ENCODE results near the gene RNF114. TPM values are rescaled to one million over a fixed set of nuclear protein-coding genes. Genes with fewer than 3 reads are reported as not detected.

The RNF114 gene
- total and polyA plus RNA-seq, 4 donors, result 32.1 to 70.6 (median 42.6) TPM

DNA sequence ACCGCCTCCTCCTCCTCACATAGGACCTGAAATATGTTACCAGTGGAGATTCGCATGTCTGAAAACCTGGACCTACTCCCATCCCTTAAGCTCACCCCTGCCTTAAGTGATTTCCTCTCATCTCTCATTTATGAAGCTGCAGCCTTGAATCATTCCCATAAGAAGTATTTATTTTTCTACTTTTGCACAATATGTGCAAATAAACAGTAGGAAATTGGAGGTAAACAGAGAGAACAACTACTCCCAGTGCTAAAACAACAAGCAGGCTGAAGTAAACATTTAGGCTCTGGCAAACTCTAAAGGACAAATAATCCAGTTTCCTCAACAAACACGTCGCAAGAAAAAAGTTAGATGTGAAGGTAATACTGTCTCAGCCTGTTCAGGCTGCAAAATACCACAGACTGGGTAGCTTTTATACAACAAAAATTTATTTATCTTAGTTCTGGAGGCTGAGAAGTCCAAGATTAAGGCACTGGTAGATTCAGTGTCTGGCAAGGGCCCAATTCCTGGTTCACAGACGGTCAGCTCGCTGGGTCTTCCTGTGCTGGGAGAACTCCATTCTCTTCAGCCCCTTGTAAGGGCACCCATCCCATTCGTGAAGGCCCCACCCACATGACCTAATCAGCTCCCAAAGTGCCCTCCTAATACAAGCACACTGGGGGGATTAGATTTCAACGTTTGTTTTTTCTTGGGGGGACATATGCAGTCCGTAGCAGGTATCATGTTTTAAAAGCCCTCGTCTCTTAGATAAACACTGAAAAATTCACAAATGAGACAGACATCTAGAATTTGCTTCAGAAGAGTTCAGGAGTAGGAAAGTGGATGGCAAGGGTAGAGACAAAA lies 36.4 kb upstream of the RNF114 start:
- H3K4me3 ChIP-seq (ENCODE audit: low read length in 2 of 2), result no peak overlapping the region
- no peaks in the 10 kb centered on the region for H3K36me3 ChIP-seq (ENCODE audit: control insufficient read depth in 1 of 2, insufficient read depth in 2 of 2, low read length in 1 of 2)
- intact Hi-C loops (cut with DNase I), result no loop called here
- no peaks in the 10 kb centered on the region for H3K4me1 ChIP-seq (ENCODE audit: control insufficient read depth in 1 of 2, insufficient read depth in 2 of 2, low read length in 2 of 2)
- WGBS, 2 donors, result 69 to 71% methylated on average over 10 of the region's 10 CpGs
- no peaks in the 10 kb centered on the region for H3K9me3 ChIP-seq (ENCODE audit: control insufficient read depth, low read length)
- no peaks in the 10 kb centered on the region for H3K27me3 ChIP-seq (ENCODE audit: control insufficient read depth in 1 of 2, insufficient read depth in 2 of 2, low read length in 1 of 2)
- no peak overlapping the region for H3K27ac ChIP-seq (ENCODE audit: low read depth in 1 of 2, low read length in 2 of 2)
- DNase-seq (no peak), ATAC-seq (ENCODE audit: low FRiP score) (no peak)

DNA sequence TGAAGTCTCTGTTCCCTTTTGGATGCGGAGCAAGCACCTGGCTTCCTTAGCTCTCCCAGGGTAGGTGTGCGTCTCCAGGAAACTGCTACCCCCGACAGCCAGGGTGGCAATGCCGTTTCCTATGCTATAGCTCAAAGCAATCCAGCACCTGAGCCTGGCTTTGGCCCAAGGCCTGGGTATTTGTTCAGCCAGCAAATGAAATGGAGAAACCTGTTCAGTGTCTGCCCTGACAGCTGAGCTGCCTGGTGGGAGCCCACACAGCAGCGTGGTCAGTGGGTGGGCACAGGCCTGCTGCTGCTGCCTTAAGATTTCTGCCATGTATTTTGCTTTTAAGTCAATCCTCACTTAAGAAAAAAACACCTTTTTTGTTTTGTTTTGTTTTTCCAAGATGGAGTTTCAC lies 34.6 kb upstream of the RNF114 start:
- 68 to 89% methylated on average over 5 of the region's 5 CpGs for WGBS, 2 donors
- peaks cover 0 to 4% of the 10 kb centered on the region in 2 donors for H3K36me3 ChIP-seq (ENCODE audit: control insufficient read depth in 1 of 2, insufficient read depth in 2 of 2, low read length in 1 of 2)
- no peak for DNase-seq
- no peak overlapping the region for H3K4me3 ChIP-seq (ENCODE audit: low read length in 2 of 2)
- H3K27me3 ChIP-seq (ENCODE audit: control insufficient read depth in 1 of 2, insufficient read depth in 2 of 2, low read length in 1 of 2), result no peaks in the 10 kb centered on the region
- H3K27ac ChIP-seq (ENCODE audit: low read depth in 1 of 2, low read length in 2 of 2), result no peak overlapping the region
- H3K4me1 ChIP-seq (ENCODE audit: control insufficient read depth in 1 of 2, insufficient read depth in 2 of 2, low read length in 2 of 2), result no peaks in the 10 kb centered on the region
- intact Hi-C loops (cut with DNase I), result no loop called here
- no peak for ATAC-seq (ENCODE audit: low FRiP score)
- H3K9me3 ChIP-seq (ENCODE audit: control insufficient read depth, low read length), result no peaks in the 10 kb centered on the region

DNA sequence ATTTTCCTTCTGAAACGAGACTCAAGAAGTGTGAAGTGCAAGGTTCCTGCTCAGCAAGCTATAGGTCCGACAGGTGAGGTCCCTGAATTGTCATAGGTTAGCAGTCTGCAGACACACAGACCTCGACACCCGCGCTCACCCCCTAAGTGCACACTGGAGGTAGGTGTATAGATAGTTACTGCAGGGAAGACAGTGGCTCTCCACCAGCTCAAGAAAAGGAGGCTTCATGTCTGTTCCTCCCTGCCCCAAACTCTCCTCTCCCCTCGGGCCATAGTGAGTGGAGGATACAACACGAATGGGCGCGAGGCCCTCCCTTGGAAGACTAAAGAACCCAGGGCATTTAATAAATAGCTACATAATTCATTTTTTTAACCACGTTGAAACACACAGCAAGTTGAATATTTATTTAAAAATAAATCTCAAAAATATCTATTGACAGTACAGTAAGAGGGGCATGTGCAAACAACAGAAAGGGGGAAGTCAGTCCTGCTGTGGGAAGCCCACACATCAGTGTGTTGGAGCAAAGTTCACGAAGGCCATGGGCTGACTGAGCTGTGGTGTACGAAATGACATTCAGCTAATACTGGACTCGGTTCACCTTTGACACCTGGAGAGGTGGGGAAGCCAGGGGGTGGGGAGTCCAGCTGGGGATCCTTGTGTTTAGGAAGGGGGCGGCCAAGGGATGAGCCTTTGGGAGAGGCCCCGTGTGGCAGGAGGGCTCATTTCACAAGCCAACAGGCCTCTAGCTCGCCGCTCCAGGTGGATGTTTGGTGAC lies 31.6 kb upstream of the RNF114 start:
- no peak overlapping the region for H3K4me3 ChIP-seq (ENCODE audit: low read length in 2 of 2)
- WGBS, 2 donors, result 90 to 92% methylated on average over 17 of the region's 17 CpGs
- no peaks in the 10 kb centered on the region for H3K4me1 ChIP-seq (ENCODE audit: control insufficient read depth in 1 of 2, insufficient read depth in 2 of 2, low read length in 2 of 2)
- intact Hi-C loops (cut with DNase I), result no loop called here
- peaks cover 0 to 4% of the 10 kb centered on the region in 2 donors for H3K36me3 ChIP-seq (ENCODE audit: control insufficient read depth in 1 of 2, insufficient read depth in 2 of 2, low read length in 1 of 2)
- DNase-seq (no peak), ATAC-seq (ENCODE audit: low FRiP score) (no peak)
- no peaks in the 10 kb centered on the region for H3K9me3 ChIP-seq (ENCODE audit: control insufficient read depth, low read length)
- no peak overlapping the region for H3K27ac ChIP-seq (ENCODE audit: low read depth in 1 of 2, low read length in 2 of 2)
- H3K27me3 ChIP-seq (ENCODE audit: control insufficient read depth in 1 of 2, insufficient read depth in 2 of 2, low read length in 1 of 2), result no peaks in the 10 kb centered on the region

- Histone ChIP-seq H3K9me3 (ENCODE audit: control insufficient read depth, low read length) (no peaks in the 10 kb centered on the region), H3K4me3 (ENCODE audit: low read length in 2 of 2) (no peak overlapping the region), H3K4me1 (ENCODE audit: control insufficient read depth in 1 of 2, insufficient read depth in 2 of 2, low read length in 2 of 2) (no peaks in the 10 kb centered on the region), H3K36me3 (ENCODE audit: control insufficient read depth in 1 of 2, insufficient read depth in 2 of 2, low read length in 1 of 2) (peaks cover 0 to 4% of the 10 kb centered on the region in 2 donors), H3K27ac (ENCODE audit: low read depth in 1 of 2, low read length in 2 of 2) (no peak overlapping the region), H3K27me3 (ENCODE audit: control insufficient read depth in 1 of 2, insufficient read depth in 2 of 2, low read length in 1 of 2) (no peaks in the 10 kb centered on the region)
- ATAC-seq (ENCODE audit: low FRiP score) (no peak), DNase-seq (no peak)
- intact Hi-C loops (cut with DNase I), result no loop called here
- 95% methylated on average over 29 of the region's 29 CpGs for WGBS, 2 donors
Measured at GRCh38 chr20:49905415-49906091, 30.6 kb upstream of the RNF114 start.

GRCh38 chr20:49906101-49906604 lies 30.0 kb upstream of the RNF114 start:
- intact Hi-C loops (cut with DNase I), result no loop called here
- Histone ChIP-seq H3K4me3 (ENCODE audit: low read length in 2 of 2) (no peak overlapping the region), H3K4me1 (ENCODE audit: control insufficient read depth in 1 of 2, insufficient read depth in 2 of 2, low read length in 2 of 2) (no peaks in the 10 kb centered on the region), H3K9me3 (ENCODE audit: control insufficient read depth, low read length) (no peaks in the 10 kb centered on the region), H3K36me3 (ENCODE audit: control insufficient read depth in 1 of 2, insufficient read depth in 2 of 2, low read length in 1 of 2) (peaks cover 0 to 4% of the 10 kb centered on the region in 2 donors), H3K27ac (ENCODE audit: low read depth in 1 of 2, low read length in 2 of 2) (no peak overlapping the region), H3K27me3 (ENCODE audit: control insufficient read depth in 1 of 2, insufficient read depth in 2 of 2, low read length in 1 of 2) (no peaks in the 10 kb centered on the region)
- ATAC-seq (ENCODE audit: low FRiP score), result no peak
- 93% methylated on average over 37 of the region's 37 CpGs for whole genome bisulfite sequencing, 2 donors
- no peak for DNase-seq

- Histone ChIP-seq H3K27me3 (ENCODE audit: control insufficient read depth in 1 of 2, insufficient read depth in 2 of 2, low read length in 1 of 2) (no peaks in the 10 kb centered on the region), H3K9me3 (ENCODE audit: control insufficient read depth, low read length) (no peaks in the 10 kb centered on the region), H3K36me3 (ENCODE audit: control insufficient read depth in 1 of 2, insufficient read depth in 2 of 2, low read length in 1 of 2) (peaks cover 0 to 4% of the 10 kb centered on the region in 2 donors), H3K4me1 (ENCODE audit: control insufficient read depth in 1 of 2, insufficient read depth in 2 of 2, low read length in 2 of 2) (no peaks in the 10 kb centered on the region), H3K27ac (ENCODE audit: low read depth in 1 of 2, low read length in 2 of 2) (no peak overlapping the region), H3K4me3 (ENCODE audit: low read length in 2 of 2) (no peak overlapping the region)
- no peak for DNase-seq
- intact Hi-C loops (cut with DNase I), result no loop called here
- WGBS, 2 donors, result 91 to 93% methylated on average over 15 of the region's 15 CpGs
- no peak for ATAC-seq (ENCODE audit: low FRiP score)
Measured at GRCh38 chr20:49906615-49907154, 29.5 kb upstream of the RNF114 start.

DNA sequence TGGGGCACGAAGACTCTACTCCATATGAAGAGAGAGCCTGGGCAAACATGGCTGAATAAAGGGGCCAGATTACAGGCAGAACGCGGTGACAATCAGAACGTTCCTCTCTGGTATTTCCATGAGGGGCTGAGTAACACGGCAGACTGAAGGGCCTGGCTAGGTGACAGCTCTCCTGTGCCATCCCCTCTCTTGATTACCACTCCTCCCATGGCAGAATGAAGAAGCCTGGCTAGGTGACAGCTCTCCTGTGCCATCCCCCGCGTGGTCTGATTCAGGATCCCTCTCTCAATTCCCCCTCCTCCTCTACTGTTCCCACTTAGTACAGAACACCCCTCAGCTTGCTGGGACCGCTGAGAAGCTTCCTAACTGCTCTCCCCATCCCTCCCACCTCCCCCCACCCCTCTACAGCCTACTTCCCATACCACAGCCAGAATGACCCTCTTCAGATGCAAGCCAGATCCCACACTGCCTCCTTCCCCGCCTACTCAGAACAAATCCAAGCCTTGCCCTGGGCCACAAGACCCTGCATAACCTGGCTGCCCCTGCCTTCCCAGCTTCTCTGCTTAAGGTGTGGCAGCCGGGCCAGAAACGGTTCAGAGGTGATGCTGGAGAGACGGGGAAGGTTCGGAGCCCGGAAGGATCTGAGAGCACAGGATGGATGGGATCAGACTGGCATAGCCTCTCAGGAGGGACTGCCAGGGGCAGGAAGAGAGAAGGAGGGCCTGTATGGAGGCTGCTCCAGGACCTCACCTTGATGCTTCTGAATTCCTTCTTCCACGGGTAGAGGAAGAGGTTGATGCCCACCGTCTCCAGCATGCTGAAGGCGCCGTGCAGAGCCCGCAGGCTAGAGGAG lies 28.6 kb upstream of the RNF114 start:
- WGBS, 2 donors, result 90 to 92% methylated on average over 19 of the region's 19 CpGs
- H3K36me3 ChIP-seq (ENCODE audit: control insufficient read depth in 1 of 2, insufficient read depth in 2 of 2, low read length in 1 of 2), result peaks cover 0 to 4% of the 10 kb centered on the region in 2 donors
- no peak overlapping the region for H3K4me3 ChIP-seq (ENCODE audit: low read length in 2 of 2)
- no peaks in the 10 kb centered on the region for H3K9me3 ChIP-seq (ENCODE audit: control insufficient read depth, low read length)
- ATAC-seq (ENCODE audit: low FRiP score), result no peak
- no peaks in the 10 kb centered on the region for H3K27me3 ChIP-seq (ENCODE audit: control insufficient read depth in 1 of 2, insufficient read depth in 2 of 2, low read length in 1 of 2)
- intact Hi-C loops (cut with DNase I), result no loop called here
- H3K4me1 ChIP-seq (ENCODE audit: control insufficient read depth in 1 of 2, insufficient read depth in 2 of 2, low read length in 2 of 2), result no peaks in the 10 kb centered on the region
- no peak overlapping the region for H3K27ac ChIP-seq (ENCODE audit: low read depth in 1 of 2, low read length in 2 of 2)
- DNase-seq, result no peak

- Histone ChIP-seq H3K9me3 (ENCODE audit: control insufficient read depth, low read length) (no peaks in the 10 kb centered on the region), H3K4me1 (ENCODE audit: control insufficient read depth in 1 of 2, insufficient read depth in 2 of 2, low read length in 2 of 2) (peaks cover 0 to 2% of the 10 kb centered on the region in 2 donors), H3K27me3 (ENCODE audit: control insufficient read depth in 1 of 2, insufficient read depth in 2 of 2, low read length in 1 of 2) (no peaks in the 10 kb centered on the region), H3K4me3 (ENCODE audit: low read length in 2 of 2) (no peak overlapping the region), H3K36me3 (ENCODE audit: control insufficient read depth in 1 of 2, insufficient read depth in 2 of 2, low read length in 1 of 2) (peaks cover 0 to 4% of the 10 kb centered on the region in 2 donors), H3K27ac (ENCODE audit: low read depth in 1 of 2, low read length in 2 of 2) (no peak overlapping the region)
- no peak for DNase-seq
- 94% methylated on average over 11 of the region's 11 CpGs for WGBS, 2 donors
- intact Hi-C loops (cut with DNase I), result no loop called here
- ATAC-seq (ENCODE audit: low FRiP score), result no peak
Measured at GRCh38 chr20:49908258-49908565, 28.0 kb upstream of the RNF114 start.
